Psoas muscle (tissue), 8 donors: ENCODE results near the gene CEACAM19. TPM values are rescaled to one million over a fixed set of nuclear protein-coding genes. Genes with fewer than 3 reads are reported as not detected.

Experiments
- ATAC-seq, 4 donors: fragments of 200-7000 bp; cut with Tn5 transposase; one replicate each; pipeline ENCODE4 v1.9.1; 2020; ENCODE audit warnings: moderate library complexity in 3 of 4, mild to moderate bottlenecking in 2 of 4
- DNase-seq, 2 donors: peaks; one replicate each; pipeline ENCODE4 v3.0.0-alpha.2; 2020
- H3K27ac ChIP-seq: fragments of 200-600 bp; one replicate; pipeline ENCODE4 v1.8.0; 2022
- H3K27me3 ChIP-seq, 3 donors: fragments of 200-600 bp in 1 of 3; one replicate each; pipeline versions ENCODE4 v1.6.1 to v1.8.0; 2013 to 2022; ENCODE audit warnings: low read length in 2 of 3, mild to moderate bottlenecking in 2 of 3, moderate library complexity in 1 of 3; ENCODE audit not compliant: insufficient read depth in 3 of 3
- H3K36me3 ChIP-seq, 2 donors: fragments of 200-600 bp in 1 of 2; one replicate each; pipeline versions ENCODE4 v1.6.1 to v1.8.0; 2013 to 2022; ENCODE audit warnings: low read depth in 1 of 2, mild to moderate bottlenecking in 1 of 2, moderate library complexity in 1 of 2; ENCODE audit not compliant: insufficient read depth in 1 of 2
- H3K4me1 ChIP-seq: fragments of 200-600 bp; one replicate; pipeline ENCODE4 v1.8.0; 2022
- H3K4me3 ChIP-seq: fragments of 200-600 bp; one replicate; pipeline ENCODE4 v1.8.0; 2022; ENCODE audit warnings: mild to moderate bottlenecking
- H3K9me3 ChIP-seq: fragments of 200-600 bp; one replicate; pipeline ENCODE4 v1.8.0; 2022
- CTCF ChIP-seq: fragments of 200-600 bp; IDR thresholded peaks from one replicate; pipeline ENCODE4 v1.8.0; 2022; ENCODE audit warnings: antibody characterized with exemption
- WGBS, 3 donors: extraction: QIAGEN DNeasy Blood & Tissue Kit; methylation state at CpG; one replicate each; pipeline versions ENCODE4 v1.1.6 to v1.1.7; 2013; 5-methylcytosine and 5-hydroxymethylcytosine counted together
- intact Hi-C, 2 donors: fragments of 100-400 bp; cut with DNase I; formaldehyde crosslinking; loops; one replicate each; pipeline versions ENCODE4 v1.11.0 to v1.14.2; 2022
- polyA plus RNA-seq, 3 donors: library from polyadenylated mRNA; stranded (reverse); fragments of 200-250 nt; gene quantifications; one replicate each; pipeline ENCODE4 v1.2.3, GENCODE V29; 2013
- total RNA-seq, 4 donors: library from RNA; stranded (reverse); fragmentation: NEBNext Ultra II Directional in 2 of 4; extraction: Animal tissue kit (Norgen Biotek cat#: 25700) in 2 of 4; gene quantifications; one replicate each; pipeline versions ENCODE4 v1.2.1 to v1.2.4, GENCODE V29; 2021 to 2023
- donor health status: healthy with polysubstance abuse.
- donor health status: DM: no; HTN: no; CAD: no; lungs with moderate emphysema.
- donor health status: Bipolar disorder and iron deficiency.
- donor health status: healthy.
- donor health status: DM: yes; HTN: yes; CAD: no.
- donor health status: DM: no; HTN: no; CAD: no.
- donor health status: DM: no; HTN: no; CAD: no.
- donor health status: DM: yes; HTN: yes; CAD: no.

The CEACAM19 gene
- total and polyA plus RNA-seq, 7 donors, result 3.7 to 14.7 (median 8.6) TPM

GRCh38 chr19:44641501-44642265 is 29.6 kb upstream of the CEACAM19 start:
- TF ChIP-seq CTCF, result no peak
- Histone ChIP-seq H3K27me3 (no peaks in the 10 kb centered on the region), H3K4me1 (peaks cover 27% of the 10 kb centered on the region), H3K36me3 (peaks cover 0 to 3% of the 10 kb centered on the region in 2 donors), H3K9me3 (no peaks in the 10 kb centered on the region), H3K27ac (peak overlapping the region; percentile 28), H3K4me3 (no peak overlapping the region)
- WGBS, 3 donors, result 76 to 85% (median 77%) methylated on average over 9 of the region's 9 CpGs
- DNase-seq (no peak), ATAC-seq (no peak)
- intact Hi-C loops, result loop anchor here in 1 of 2 donors (5.0 kb wide), 1 partner anchor 54 kb away; no protein-coding TSS in a partner anchor

- H3K4me1 ChIP-seq, result peaks cover 33% of the 10 kb centered on the region
- no peaks in the 10 kb centered on the region for H3K9me3 ChIP-seq
- DNase-seq (no peak), ATAC-seq (no peak)
- peaks cover 0 to 6% of the 10 kb centered on the region in 2 donors for H3K36me3 ChIP-seq
- H3K27ac ChIP-seq, result no peak overlapping the region
- intact Hi-C loops, result loop anchor here in 1 of 2 donors (5.0 kb wide), 1 partner anchor 55 kb away; no protein-coding TSS in a partner anchor
- no peak overlapping the region for H3K4me3 ChIP-seq
- 55 to 73% (median 66%) methylated on average over 1 of the region's 1 CpG for WGBS, 3 donors
- TF ChIP-seq CTCF, result no peak
- no peaks in the 10 kb centered on the region for H3K27me3 ChIP-seq
These were observed 28.9 kb upstream of the CEACAM19 start for GRCh38 chr19:44642377-44642776.

GRCh38 chr19:44643605-44644401 is 27.5 kb upstream of the CEACAM19 start, which contains the start of gene PVR:
TSS of gene PVR (plus strand) at chr19:44643910. CDS start at chr19:44644097, 187 bp downstream.
- H3K27me3 ChIP-seq, result no peaks in the 10 kb centered on the region
- WGBS, 3 donors, result 0 to 1% (median 1%) methylated on average over 58 to 70 of the region's 70 CpGs
- DNase-seq, result peak; percentile 80 to 87
- peak within 1 kb of the TSS; percentile 88 for H3K4me3 ChIP-seq
- ATAC-seq, result peak; percentile 87 to 92 (median 88)
- H3K9me3 ChIP-seq, result no peaks in the 10 kb centered on the region
- TF ChIP-seq CTCF, result no peak
- peaks cover 43% of the 10 kb centered on the region for H3K4me1 ChIP-seq
- H3K27ac ChIP-seq, result peak within 1 kb of the TSS; percentile 92
- H3K36me3 ChIP-seq, result peaks cover 0 to 18% of the 10 kb centered on the region in 2 donors
- intact Hi-C loops, result loop anchor here in 1 of 2 donors (5.0 kb wide), 1 partner anchor 57 kb away; no protein-coding TSS in a partner anchor

GRCh38 chr19:44644402-44645016 is 26.8 kb upstream of the CEACAM19 start:
- peak; percentile 53 to 65 (median 62) for ATAC-seq
- 2 to 10% (median 2%) methylated on average over 13 of the region's 13 CpGs for WGBS, 3 donors
- Histone ChIP-seq H3K9me3 (no peaks in the 10 kb centered on the region), H3K4me3 (peak overlapping the region; percentile 88), H3K27me3 (no peaks in the 10 kb centered on the region), H3K4me1 (peaks cover 47% of the 10 kb centered on the region), H3K27ac (peak overlapping the region; percentile 92), H3K36me3 (peaks cover 0 to 23% of the 10 kb centered on the region in 2 donors)
- no peak for TF ChIP-seq CTCF
- intact Hi-C loops, result loop anchor here (5.0 kb wide), 1 partner anchor 57 kb away; no protein-coding TSS in a partner anchor
- peak in 1 of 2 donors; percentile 36 for DNase-seq
